GM06990 (cell line): ENCODE data around the gene EEPD1.
A peak's percentile ranks its signal among the peaks of the same experiment; 100 is the strongest.

ENCODE experiments used
- DNase-seq: peaks from one replicate; pipeline ENCODE4 v3.0.0-alpha.2; 2011; ENCODE audit not compliant: insufficient read length; ENCODE audit errors: extremely low read depth
- H3K27me3 ChIP-seq: replicated peaks from 2 replicates; pipeline ENCODE4 v1.6.0; 2011; ENCODE audit warnings: low read length; ENCODE audit not compliant: control insufficient read depth, insufficient read depth
- H3K36me3 ChIP-seq: 2 replicates; pipeline ENCODE4 v1.5.1; 2011; ENCODE audit warnings: low read length; ENCODE audit not compliant: control insufficient read depth, insufficient read depth
- H3K4me3 ChIP-seq: replicated peaks from 2 replicates; pipeline ENCODE4 v1.5.1; 2011; ENCODE audit warnings: low read depth, mild to moderate bottlenecking, control low read depth, low read length
- TF ChIP-seq, protein P1 (sequence below): IDR thresholded peaks from 2 replicates; pipeline ENCODE4 v1.5.1; 2011; ENCODE audit warnings: low read length, control low read depth, mild to moderate bottlenecking, inconsistent platforms; ENCODE audit not compliant: insufficient read depth, poor library complexity, severe bottlenecking

The EEPD1 gene

DNA sequence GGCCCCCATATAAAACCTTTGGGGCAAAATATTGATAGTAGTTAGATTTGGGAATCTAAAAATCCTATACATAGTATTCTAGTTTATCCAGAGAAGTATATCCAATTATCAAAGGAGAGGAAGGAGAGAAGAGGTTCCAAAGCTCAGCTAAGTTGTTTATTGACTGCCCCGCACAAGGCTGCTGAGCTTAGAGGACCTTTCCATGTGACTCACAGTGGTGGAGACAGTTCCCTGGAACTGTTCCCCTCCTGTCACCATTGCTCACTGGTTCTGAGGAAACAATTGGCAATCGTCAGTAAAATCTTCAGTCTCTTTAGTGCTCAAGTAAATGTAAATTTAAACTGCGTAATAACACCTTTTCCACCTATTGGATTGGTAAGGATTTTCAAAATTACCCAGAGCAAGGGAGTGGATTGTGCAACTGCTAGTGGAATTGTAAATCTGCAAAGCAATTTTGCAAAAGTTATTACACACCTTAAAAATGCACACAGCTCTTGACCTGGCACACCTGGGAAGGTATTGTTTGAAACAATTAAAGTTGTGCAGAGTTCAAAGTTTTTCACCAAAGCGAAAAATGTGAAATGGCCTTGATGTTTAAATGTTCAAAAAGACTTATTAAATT is 63.1 kb downstream of the EEPD1 start:
- DNase-seq: no peak
- Histone ChIP-seq H3K36me3 (no peaks in the 10 kb centered on the region), H3K27me3 (no peaks in the 10 kb centered on the region), H3K4me3 (no peak overlapping the region)
- TF ChIP-seq, protein P1, sequence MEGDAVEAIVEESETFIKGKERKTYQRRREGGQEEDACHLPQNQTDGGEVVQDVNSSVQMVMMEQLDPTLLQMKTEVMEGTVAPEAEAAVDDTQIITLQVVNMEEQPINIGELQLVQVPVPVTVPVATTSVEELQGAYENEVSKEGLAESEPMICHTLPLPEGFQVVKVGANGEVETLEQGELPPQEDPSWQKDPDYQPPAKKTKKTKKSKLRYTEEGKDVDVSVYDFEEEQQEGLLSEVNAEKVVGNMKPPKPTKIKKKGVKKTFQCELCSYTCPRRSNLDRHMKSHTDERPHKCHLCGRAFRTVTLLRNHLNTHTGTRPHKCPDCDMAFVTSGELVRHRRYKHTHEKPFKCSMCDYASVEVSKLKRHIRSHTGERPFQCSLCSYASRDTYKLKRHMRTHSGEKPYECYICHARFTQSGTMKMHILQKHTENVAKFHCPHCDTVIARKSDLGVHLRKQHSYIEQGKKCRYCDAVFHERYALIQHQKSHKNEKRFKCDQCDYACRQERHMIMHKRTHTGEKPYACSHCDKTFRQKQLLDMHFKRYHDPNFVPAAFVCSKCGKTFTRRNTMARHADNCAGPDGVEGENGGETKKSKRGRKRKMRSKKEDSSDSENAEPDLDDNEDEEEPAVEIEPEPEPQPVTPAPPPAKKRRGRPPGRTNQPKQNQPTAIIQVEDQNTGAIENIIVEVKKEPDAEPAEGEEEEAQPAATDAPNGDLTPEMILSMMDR: no peak

DNA sequence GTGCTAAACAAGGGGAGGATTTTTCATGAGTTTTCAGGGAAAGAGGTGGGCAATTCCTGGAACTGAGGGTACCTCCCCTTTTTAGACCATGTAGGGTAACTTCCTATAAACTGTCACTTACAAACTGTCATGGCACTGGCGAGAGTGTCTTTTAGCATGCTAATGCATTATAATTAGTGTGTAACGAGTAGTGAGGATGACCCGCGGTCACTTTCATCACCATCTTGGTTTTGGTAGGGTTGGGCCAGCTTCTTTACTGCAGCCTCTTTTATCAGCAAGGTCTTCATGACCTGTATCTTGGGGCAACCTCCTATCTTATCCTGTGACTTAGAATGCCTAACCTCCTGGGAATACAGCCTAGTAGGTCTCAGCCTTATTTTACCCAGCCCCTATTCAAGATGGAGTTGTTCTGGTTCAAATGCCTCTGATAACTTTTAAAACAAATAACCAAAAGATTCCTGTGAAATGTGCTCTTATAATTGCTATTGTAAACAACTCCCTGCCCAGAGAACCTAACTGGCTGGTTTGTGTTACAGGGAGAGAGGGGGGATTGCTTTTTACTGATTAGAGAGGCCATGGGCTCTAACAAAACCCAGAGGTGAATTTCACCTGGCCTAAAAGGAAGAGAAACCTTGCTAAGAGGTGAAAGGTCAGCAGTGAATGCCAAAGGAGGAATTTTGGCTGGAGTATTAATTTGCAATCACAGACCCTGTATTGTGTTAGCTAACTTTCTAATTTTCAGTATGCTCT is 64.3 kb downstream of the EEPD1 start:
- TF ChIP-seq, protein P1: no peak

DNA sequence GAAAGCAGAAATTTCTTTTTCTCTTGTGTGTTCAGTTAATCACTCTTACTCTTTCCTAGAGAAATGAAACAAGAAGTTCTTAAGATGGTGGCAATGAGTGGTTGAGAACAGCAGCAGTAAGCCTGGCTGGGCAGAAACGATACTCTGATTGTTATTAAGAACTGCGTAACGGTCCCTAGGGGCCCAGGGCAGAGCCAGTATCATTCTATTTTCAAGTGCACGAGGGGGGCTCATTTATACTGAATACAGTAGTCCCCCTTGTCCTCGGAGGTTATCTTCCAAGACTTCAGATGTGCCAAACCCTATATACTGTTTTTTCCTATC is 64.9 kb downstream of the EEPD1 start:
- H3K36me3 ChIP-seq: no peaks in the 10 kb centered on the region
- no peaks in the 10 kb centered on the region for H3K27me3 ChIP-seq
- TF ChIP-seq, protein P1: no peak
- DNase-seq: peak; percentile 19
- H3K4me3 ChIP-seq: no peak overlapping the region

More for the DNA sequence above, 64.3 kb downstream of the EEPD1 start:
- DNase-seq: no peak
- Histone ChIP-seq H3K36me3 (no peaks in the 10 kb centered on the region), H3K27me3 (no peaks in the 10 kb centered on the region), H3K4me3 (no peak overlapping the region)

DNA sequence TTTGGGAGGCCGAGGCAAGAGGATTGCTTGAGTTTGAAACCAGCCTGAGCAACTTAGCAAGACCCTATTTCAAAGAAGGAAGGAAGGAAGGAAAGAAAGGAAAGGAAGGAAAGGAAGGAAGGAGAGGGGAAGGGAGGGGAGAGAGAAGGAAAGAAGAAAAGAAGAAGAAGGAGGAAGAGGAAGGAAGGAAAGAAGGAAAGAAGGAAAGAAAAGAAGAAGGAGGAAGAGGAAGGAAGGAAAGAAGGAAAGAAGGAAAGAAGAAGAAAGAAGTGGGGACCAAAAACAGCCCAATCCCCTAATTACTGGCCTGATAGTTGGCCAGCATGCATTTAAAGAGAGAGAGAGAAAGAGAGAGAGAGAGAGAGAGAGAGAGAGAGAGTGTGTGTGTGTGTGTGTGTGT is 66.4 kb downstream of the EEPD1 start:
- TF ChIP-seq, protein P1: no peak
- DNase-seq: no peak
- Histone ChIP-seq H3K36me3 (no peaks in the 10 kb centered on the region), H3K27me3 (no peaks in the 10 kb centered on the region), H3K4me3 (no peak overlapping the region)

DNA sequence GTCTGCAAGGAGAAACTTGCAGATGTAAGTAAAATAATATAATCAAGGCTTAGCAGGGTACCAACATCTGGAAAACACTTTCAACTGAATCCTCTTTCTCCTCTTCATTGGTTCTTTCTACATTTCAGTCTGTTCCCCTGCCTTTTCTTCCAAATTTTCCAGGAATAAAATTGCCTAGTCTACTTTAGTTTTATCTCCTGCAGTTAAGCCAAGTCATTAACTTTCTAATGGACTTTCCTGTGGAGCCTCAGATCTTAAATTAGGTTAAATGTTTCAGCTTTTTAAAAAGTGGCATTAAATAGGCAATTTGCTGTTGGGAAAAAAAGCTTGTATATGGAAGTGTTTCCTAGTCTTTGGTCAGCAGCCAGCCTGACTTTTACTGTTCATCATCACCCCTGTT is 70.8 kb downstream of the EEPD1 start:
- no peak overlapping the region for H3K4me3 ChIP-seq
- no peaks in the 10 kb centered on the region for H3K36me3 ChIP-seq
- TF ChIP-seq, protein P1: no peak
- DNase-seq: no peak
- H3K27me3 ChIP-seq: no peaks in the 10 kb centered on the region
